WERI-Rb-1 (cell line): ENCODE data around the gene TREM1.

Source experiments
- DNase-seq: peaks from one replicate; pipeline ENCODE4 v3.0.0-alpha.2; 2020
- H3K27ac ChIP-seq: fragments of 250-450 bp; sonication (Bioruptor Pico); 2 replicates; pipeline ENCODE4 v1.5.1; 2020; ENCODE audit warnings: mild to moderate bottlenecking, moderate library complexity
- H3K27me3 ChIP-seq: fragments of 250-450 bp; sonication (Bioruptor Pico); 2 replicates; pipeline ENCODE4 v1.5.1; 2021; ENCODE audit warnings: mild to moderate bottlenecking, low read depth, moderate library complexity; ENCODE audit not compliant: insufficient read depth, severe bottlenecking
- H3K36me3 ChIP-seq: fragments of 250-450 bp; sonication (Bioruptor Pico); 2 replicates; pipeline ENCODE4 v1.5.1; 2020; ENCODE audit warnings: mild to moderate bottlenecking, moderate library complexity
- H3K4me3 ChIP-seq: 2 replicates; pipeline ENCODE4 v1.5.1; 2011; ENCODE audit warnings: low read depth, mild to moderate bottlenecking, control low read depth, low read length
- H3K9me3 ChIP-seq: fragments of 250-450 bp; sonication (Bioruptor Pico); 2 replicates; pipeline ENCODE4 v1.5.1; 2021; ENCODE audit warnings: mild to moderate bottlenecking, moderate library complexity; ENCODE audit not compliant: severe bottlenecking
- TF ChIP-seq, protein P1 (sequence below): IDR thresholded peaks from 2 replicates; pipeline ENCODE4 v1.5.1; 2011; ENCODE audit warnings: low read depth, mild to moderate bottlenecking, control low read depth, inconsistent platforms, low read length

TREM1 gene

DNA sequence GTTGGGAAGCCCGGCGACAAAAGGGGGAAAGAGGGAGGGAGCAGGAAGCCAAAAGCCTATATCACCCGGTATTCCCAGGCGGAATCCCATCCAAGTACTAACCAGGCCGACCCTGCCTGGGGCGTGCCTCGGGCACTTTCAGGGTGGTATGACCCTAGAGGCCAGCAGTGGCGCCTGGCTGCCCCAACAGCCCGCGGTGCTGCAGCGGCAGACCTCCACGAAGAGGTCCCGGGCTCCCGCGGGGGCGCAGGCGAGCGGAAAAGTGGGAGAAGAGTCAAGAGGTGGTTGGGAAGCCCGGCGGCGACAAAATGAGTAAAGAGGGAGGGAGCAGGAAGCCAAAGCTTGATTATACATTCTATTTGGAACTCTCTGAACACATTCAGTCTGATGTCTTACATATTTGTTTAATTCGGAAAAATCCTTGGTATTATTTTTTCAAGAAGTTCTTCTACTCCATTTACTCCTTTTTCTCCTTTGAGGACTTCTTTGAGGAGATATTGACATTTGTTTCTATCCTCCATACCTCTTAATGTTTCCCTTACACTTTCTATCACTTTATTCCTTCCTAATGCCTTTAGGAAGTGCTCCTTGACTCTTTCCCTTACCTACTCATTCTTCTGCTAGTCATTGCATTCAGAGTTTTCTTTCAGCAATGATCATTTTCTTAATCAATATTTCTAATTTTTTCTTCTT, 46.9 kb downstream of the TREM1 start:
- no peaks in the 10 kb centered on the region for H3K9me3 ChIP-seq
- peaks cover 52% of the 10 kb centered on the region for H3K27me3 ChIP-seq
- H3K36me3 ChIP-seq, result no peaks in the 10 kb centered on the region
- TF ChIP-seq, protein P1, sequence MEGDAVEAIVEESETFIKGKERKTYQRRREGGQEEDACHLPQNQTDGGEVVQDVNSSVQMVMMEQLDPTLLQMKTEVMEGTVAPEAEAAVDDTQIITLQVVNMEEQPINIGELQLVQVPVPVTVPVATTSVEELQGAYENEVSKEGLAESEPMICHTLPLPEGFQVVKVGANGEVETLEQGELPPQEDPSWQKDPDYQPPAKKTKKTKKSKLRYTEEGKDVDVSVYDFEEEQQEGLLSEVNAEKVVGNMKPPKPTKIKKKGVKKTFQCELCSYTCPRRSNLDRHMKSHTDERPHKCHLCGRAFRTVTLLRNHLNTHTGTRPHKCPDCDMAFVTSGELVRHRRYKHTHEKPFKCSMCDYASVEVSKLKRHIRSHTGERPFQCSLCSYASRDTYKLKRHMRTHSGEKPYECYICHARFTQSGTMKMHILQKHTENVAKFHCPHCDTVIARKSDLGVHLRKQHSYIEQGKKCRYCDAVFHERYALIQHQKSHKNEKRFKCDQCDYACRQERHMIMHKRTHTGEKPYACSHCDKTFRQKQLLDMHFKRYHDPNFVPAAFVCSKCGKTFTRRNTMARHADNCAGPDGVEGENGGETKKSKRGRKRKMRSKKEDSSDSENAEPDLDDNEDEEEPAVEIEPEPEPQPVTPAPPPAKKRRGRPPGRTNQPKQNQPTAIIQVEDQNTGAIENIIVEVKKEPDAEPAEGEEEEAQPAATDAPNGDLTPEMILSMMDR, result no peak
- H3K4me3 ChIP-seq, result no peak overlapping the region
- no peak overlapping the region for H3K27ac ChIP-seq
- no peak for DNase-seq

DNA sequence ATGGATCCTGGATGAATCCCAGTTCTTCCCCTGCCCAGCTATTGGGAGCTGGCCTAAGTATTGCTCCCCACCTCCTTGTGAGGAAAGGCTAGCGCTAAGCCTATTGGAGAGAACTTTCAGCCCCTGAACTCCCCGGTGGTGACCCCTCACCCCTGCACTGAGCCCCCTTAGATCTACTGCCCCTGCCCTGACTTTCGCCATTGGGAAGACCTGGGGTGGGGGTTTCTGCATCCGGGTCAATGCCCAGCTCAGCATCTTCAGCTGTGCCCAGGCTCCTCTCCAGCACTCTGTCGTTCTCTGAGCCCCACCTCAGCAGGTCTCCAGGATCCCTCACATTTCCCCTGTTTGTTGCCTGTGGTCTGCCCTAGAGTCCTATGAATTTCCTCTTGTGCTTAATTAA, 49.4 kb downstream of the TREM1 start:
- Histone ChIP-seq H3K4me3 (no peak overlapping the region), H3K27me3 (peaks cover 43% of the 10 kb centered on the region), H3K36me3 (no peaks in the 10 kb centered on the region), H3K27ac (no peak overlapping the region), H3K9me3 (no peaks in the 10 kb centered on the region)
- DNase-seq, result no peak
- TF ChIP-seq, protein P1, result no peak

DNA sequence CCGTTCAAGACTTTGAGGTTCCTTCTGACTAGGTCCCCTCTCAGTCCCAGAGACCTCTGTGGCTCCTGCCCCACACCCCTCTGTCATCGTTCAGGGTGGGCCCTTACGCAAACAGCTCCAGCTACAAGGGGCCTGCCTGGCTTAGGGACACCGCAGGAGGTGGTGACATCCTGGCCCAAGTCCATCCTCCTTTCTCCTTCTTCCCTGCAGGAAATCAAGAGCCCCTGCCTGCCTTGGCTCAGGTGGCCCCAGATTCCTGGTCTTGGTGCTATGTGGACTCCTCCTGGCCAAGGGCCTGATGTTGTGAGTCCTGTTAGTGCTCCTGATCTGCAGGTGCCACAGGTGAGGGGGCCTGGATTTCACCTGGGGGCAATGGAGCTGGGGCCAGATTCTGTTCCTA, 50.2 kb downstream of the TREM1 start:
- no peaks in the 10 kb centered on the region for H3K9me3 ChIP-seq
- H3K4me3 ChIP-seq, result no peak overlapping the region
- TF ChIP-seq, protein P1, result no peak
- H3K27me3 ChIP-seq, result peaks cover 43% of the 10 kb centered on the region
- no peak overlapping the region for H3K27ac ChIP-seq
- no peaks in the 10 kb centered on the region for H3K36me3 ChIP-seq
- no peak for DNase-seq

DNA sequence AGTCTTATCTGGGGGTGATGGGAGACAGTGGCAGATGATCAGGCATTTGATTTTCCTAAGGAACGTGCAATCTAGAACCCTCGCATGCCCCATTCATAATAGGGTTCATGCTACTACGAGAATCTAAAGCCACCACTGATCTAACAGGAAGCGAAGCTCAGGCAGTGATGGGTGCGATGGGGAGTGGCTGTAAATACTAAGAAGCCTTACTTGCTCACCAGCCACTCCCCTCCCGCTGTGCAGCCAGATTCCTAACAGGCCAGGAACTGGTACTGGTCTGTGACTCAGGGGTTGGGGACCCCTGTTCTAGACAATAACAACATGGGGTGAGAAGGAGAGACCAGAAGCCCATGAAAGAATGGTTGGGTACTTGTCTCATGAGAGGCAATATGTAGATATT, 53.8 kb downstream of the TREM1 start:
- DNase-seq, result no peak
- no peak overlapping the region for H3K4me3 ChIP-seq
- no peak overlapping the region for H3K27ac ChIP-seq

DNA sequence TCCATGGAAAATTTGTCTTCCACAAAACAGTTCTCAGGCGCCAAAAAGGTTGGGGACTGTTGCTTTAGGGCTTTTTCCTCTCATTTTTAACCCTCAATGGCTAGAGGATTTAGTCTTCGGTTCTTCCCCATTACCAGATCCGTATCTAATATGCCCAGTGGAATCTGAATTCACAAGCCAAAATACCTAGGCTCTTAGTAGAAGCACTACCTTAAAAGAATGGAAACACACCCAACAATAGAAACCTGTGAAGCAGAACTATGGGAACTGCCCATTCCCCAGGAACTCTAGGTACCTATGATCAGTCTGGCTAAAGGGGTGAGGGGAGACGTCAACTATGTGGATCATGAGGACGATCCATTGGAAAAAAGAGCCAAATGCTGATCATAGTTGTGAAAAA, 55.2 kb downstream of the TREM1 start:
- no peak overlapping the region for H3K4me3 ChIP-seq
- H3K36me3 ChIP-seq, result no peaks in the 10 kb centered on the region
- TF ChIP-seq, protein P1, result no peak
- no peak for DNase-seq
- H3K27me3 ChIP-seq, result peaks cover 7% of the 10 kb centered on the region
- H3K27ac ChIP-seq, result no peak overlapping the region
- no peaks in the 10 kb centered on the region for H3K9me3 ChIP-seq

More for the DNA sequence above, 53.8 kb downstream of the TREM1 start:
- peaks cover 14% of the 10 kb centered on the region for H3K27me3 ChIP-seq
- H3K36me3 ChIP-seq, result no peaks in the 10 kb centered on the region
- TF ChIP-seq, protein P1, result no peak
- H3K9me3 ChIP-seq, result no peaks in the 10 kb centered on the region

DNA sequence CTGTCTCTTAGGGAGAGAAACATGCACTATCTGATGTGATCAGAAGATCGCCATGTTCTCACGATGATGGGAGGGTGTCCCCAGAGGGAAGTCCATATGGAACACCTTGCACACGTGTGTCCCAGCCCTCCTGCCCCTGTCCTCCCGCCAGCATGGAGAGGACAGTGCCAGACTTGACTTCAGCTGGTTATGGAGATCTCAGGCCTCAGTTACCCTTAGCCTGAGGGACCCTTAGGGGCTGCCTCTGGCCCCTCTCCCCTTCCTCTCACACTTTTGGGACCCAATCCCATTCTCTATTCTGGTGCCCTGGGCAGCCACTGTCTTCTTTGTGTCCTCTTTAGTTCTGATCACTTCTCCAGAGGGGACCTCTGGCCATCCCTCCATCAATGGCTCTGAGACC, 56.8 kb downstream of the TREM1 start:
- H3K27me3 ChIP-seq, result peaks cover 7% of the 10 kb centered on the region
- no peak overlapping the region for H3K4me3 ChIP-seq
- no peak overlapping the region for H3K27ac ChIP-seq
- no peaks in the 10 kb centered on the region for H3K36me3 ChIP-seq
- no peaks in the 10 kb centered on the region for H3K9me3 ChIP-seq
- no peak for DNase-seq
- TF ChIP-seq, protein P1, result no peak
